Neural crest cell (in vitro differentiated cells): ENCODE measurements around the gene ZEB2. TPM values are rescaled to one million over a fixed set of nuclear protein-coding genes. Genes with fewer than 3 reads are reported as not detected.

Source experiments
- DNase-seq: peaks from one replicate; pipeline ENCODE4 v3.0.0; 2021; ENCODE audit warnings: low read depth, mixed read lengths, low spot score
- H3K27ac Mint-ChIP-seq: one replicate; pipeline ENCODE4 v1.8.0; 2021; ENCODE audit warnings: mild to moderate bottlenecking, mixed read lengths; ENCODE audit not compliant: unreplicated experiment
- H3K27me3 Mint-ChIP-seq: 2 replicates; pipeline ENCODE4 v1.8.0; 2021; ENCODE audit warnings: low read depth, mild to moderate bottlenecking, mixed read lengths
- H3K36me3 Mint-ChIP-seq: 2 replicates; pipeline ENCODE4 v1.8.0; 2021; ENCODE audit warnings: low read depth, mild to moderate bottlenecking, mixed read lengths
- H3K4me1 Mint-ChIP-seq: 2 replicates; pipeline ENCODE4 v1.8.0; 2021; ENCODE audit warnings: mixed read lengths
- H3K4me3 Mint-ChIP-seq: one replicate; pipeline ENCODE4 v1.8.0; 2021; ENCODE audit warnings: mild to moderate bottlenecking, mixed read lengths
- H3K9me3 Mint-ChIP-seq: 2 replicates; pipeline ENCODE4 v1.8.0; 2021; ENCODE audit warnings: mixed read lengths
- CTCF ChIP-seq: fragments of 200-600 bp; sonication (generic); conservative IDR thresholded peaks from 2 replicates; pipeline ENCODE4 v1.5.0; 2021; ENCODE audit warnings: antibody characterized with exemption, mild to moderate bottlenecking
- total RNA-seq: library from RNA; stranded (reverse); gene quantifications from 2 replicates; pipeline ENCODE4 v1.2.1, GENCODE V29; 2021

Gene ZEB2
- total RNA-seq, 1 donor from 2014 or later = 192 TPM

GRCh38 chr2:144545787-144546186 lies 25.9 kb upstream of the ZEB2 start:
- Mint-ChIP-seq H3K27ac (no peak overlapping the region), H3K9me3 (peaks cover 4% of the 10 kb centered on the region), H3K27me3 (no peaks in the 10 kb centered on the region), H3K4me1 (peaks cover 16% of the 10 kb centered on the region), H3K4me3 (no peak overlapping the region), H3K36me3 (peaks cover 2% of the 10 kb centered on the region)
- DNase-seq = no peak
- no peak for TF ChIP-seq CTCF

- H3K36me3 Mint-ChIP-seq = peaks cover 2% of the 10 kb centered on the region
- no peak for TF ChIP-seq CTCF
- no peak overlapping the region for H3K27ac Mint-ChIP-seq
- peaks cover 4% of the 10 kb centered on the region for H3K9me3 Mint-ChIP-seq
- H3K4me1 Mint-ChIP-seq = peaks cover 16% of the 10 kb centered on the region
- no peak overlapping the region for H3K4me3 Mint-ChIP-seq
- no peaks in the 10 kb centered on the region for H3K27me3 Mint-ChIP-seq
- no peak for DNase-seq
Measured at GRCh38 chr2:144544053-144544452, 24.1 kb upstream of the ZEB2 start.

DNA sequence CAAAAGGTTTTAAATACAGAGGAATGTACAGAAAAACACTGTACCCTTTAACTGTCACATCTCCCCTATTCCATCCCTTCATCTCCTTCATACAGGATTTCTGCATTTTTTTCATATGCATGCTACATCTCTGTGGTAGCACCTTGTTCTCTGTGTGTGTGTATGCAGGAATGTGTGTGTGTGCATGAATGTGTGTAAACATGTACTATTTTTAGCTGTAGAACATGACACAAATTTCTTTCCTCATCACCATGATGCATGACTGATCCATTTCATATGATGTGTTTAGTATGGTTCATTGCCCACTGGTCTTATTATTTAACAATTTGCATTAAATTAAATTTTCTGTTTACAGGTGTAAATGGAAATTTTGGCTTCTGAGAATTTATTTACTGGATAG lies 21.5 kb upstream of the ZEB2 start:
- Mint-ChIP-seq H3K4me1 (peaks cover 3% of the 10 kb centered on the region), H3K9me3 (peaks cover 4% of the 10 kb centered on the region), H3K4me3 (no peak overlapping the region), H3K27me3 (no peaks in the 10 kb centered on the region), H3K27ac (no peak overlapping the region), H3K36me3 (peaks cover 2% of the 10 kb centered on the region)
- TF ChIP-seq CTCF = no peak
- no peak for DNase-seq

DNA sequence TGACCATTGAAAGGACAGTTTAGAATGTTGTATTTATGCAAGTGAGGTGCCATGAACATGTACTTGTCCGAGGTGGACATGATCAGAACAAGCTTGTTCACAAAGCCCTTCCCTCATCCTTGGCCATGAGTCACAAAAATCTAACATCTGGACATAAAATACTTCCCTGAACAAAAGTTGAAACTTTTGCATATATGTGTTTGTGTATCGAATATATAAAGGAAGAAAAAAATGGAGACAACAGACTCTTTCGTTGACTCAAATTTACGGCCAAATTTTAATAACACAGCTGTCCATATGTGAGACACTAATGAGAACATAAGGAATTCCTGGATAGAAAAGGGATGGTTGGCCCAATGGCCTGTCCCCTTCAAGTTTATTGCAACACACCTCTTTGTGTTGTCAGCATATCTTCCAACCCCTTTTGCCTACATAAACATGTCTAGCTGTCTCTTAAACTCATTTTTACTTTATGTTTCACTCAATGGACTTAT lies 19.4 kb upstream of the ZEB2 start:
- Mint-ChIP-seq H3K27ac (no peak overlapping the region), H3K36me3 (peaks cover 2% of the 10 kb centered on the region), H3K9me3 (peaks cover 7% of the 10 kb centered on the region), H3K27me3 (no peaks in the 10 kb centered on the region), H3K4me1 (peaks cover 3% of the 10 kb centered on the region), H3K4me3 (no peak overlapping the region)
- TF ChIP-seq CTCF = no peak
- DNase-seq = no peak

GRCh38 chr2:144535300-144535699 lies 15.4 kb upstream of the ZEB2 start:
- DNase-seq = no peak
- H3K9me3 Mint-ChIP-seq = peaks cover 3% of the 10 kb centered on the region
- H3K36me3 Mint-ChIP-seq = no peaks in the 10 kb centered on the region
- no peak overlapping the region for H3K27ac Mint-ChIP-seq
- H3K27me3 Mint-ChIP-seq = no peaks in the 10 kb centered on the region
- H3K4me1 Mint-ChIP-seq = no peaks in the 10 kb centered on the region
- TF ChIP-seq CTCF = no peak
- H3K4me3 Mint-ChIP-seq = no peak overlapping the region

DNA sequence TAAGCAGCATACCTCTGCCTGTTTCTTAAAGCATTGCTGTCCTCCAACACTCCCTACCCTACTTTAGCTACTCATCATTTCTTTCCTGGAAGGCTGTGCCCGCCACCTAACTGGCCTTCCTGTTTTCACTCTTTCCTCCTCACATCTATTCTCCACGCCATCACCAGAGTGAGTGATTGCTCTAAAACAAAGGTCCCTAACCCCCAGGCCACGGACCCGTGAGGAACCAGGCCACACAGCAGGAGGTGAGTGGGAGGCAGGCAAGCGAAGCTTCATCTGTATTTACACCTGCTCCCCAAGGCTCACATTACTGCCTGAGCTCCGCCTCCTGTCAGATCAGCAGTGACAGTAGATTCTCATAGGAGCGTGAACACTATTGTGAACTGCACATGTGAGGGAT lies 13.3 kb upstream of the ZEB2 start:
- Mint-ChIP-seq H3K4me1 (peaks cover 8% of the 10 kb centered on the region), H3K9me3 (peaks cover 3% of the 10 kb centered on the region), H3K36me3 (no peaks in the 10 kb centered on the region), H3K4me3 (no peak overlapping the region), H3K27ac (peak overlapping the region; percentile 46), H3K27me3 (no peaks in the 10 kb centered on the region)
- TF ChIP-seq CTCF = no peak
- DNase-seq = no peak
